Body of pancreas (tissue), 4 donors: ENCODE results near the gene PPP1R9A. TPM values are rescaled to one million over a fixed set of nuclear protein-coding genes. Genes with fewer than 3 reads are reported as not detected.
A peak's percentile ranks its signal among the peaks of the same experiment; 100 is the strongest.

Experiments
- ATAC-seq: fragments of 150-250 bp; one replicate; pipeline ENCODE4 v1.9.1; 2016
- DNase-seq, 4 donors: peaks; one replicate each; pipeline ENCODE4 v3.0.0-alpha.2; 2019
- H3K27ac ChIP-seq, 4 donors: fragments of 200-600 bp; sonication (generic); 1 replicate in 3 of 4; 2 replicates in 1 of 4; pipeline versions ENCODE4 v1.5.1 to v1.6.1; 2016 to 2019; ENCODE audit warnings: mild to moderate bottlenecking in 1 of 4, mixed read lengths in 1 of 4, moderate library complexity in 1 of 4
- H3K27me3 ChIP-seq, 2 donors: fragments of 200-600 bp; sonication (generic); one replicate each; pipeline ENCODE4 v1.6.0; 2016; ENCODE audit warnings: mild to moderate bottlenecking in 1 of 2
- H3K36me3 ChIP-seq, 2 donors: fragments of 200-600 bp; sonication (generic); replicated peaks in 1 of 2; 2 replicates each; pipeline ENCODE4 v1.5.1; 2016; ENCODE audit warnings: low read depth in 2 of 2; ENCODE audit not compliant: insufficient read depth in 1 of 2
- H3K4me1 ChIP-seq: fragments of 200-600 bp; sonication (generic); one replicate; pipeline ENCODE4 v1.6.0; 2016
- H3K4me3 ChIP-seq, 2 donors: fragments of 200-600 bp; sonication (generic); 1 replicate in 1 of 2; 2 replicates in 1 of 2; pipeline ENCODE4 v1.5.1; 2016 to 2019
- H3K9me3 ChIP-seq, 3 donors: fragments of 200-600 bp; sonication (generic); 1 replicate in 2 of 3; 2 replicates in 1 of 3; pipeline ENCODE4 v1.5.1; 2016
- POLR2A ChIP-seq, 3 donors: fragments of 450-650 bp; IDR thresholded peaks; one replicate each; pipeline ENCODE4 v1.6.1; 2016; ENCODE audit warnings: antibody characterized with exemption in 3 of 3, mild to moderate bottlenecking in 2 of 3
- WGBS, 2 donors: methylation state at CpG; one replicate each; pipeline ENCODE4 v1.1.5; 2017; 5-methylcytosine and 5-hydroxymethylcytosine counted together
- intact Hi-C: fragments of 100-400 bp; cut with DNase I; formaldehyde crosslinking; loops from one replicate; pipeline ENCODE4 v1.15.1; 2023
- total RNA-seq, 2 donors: library from RNA; depleted of rRNA; stranded (reverse); fragments of >200 nt; gene quantifications; one replicate each; pipeline ENCODE4 v1.1.0, GENCODE V29; 2016
- TF ChIP-seq, protein P1 (sequence below), 7 experiments: fragments of 450-650 bp in 4 of 7; fragments of 200-600 bp in 3 of 7; sonication (generic) in 3 of 7; IDR thresholded peaks; one replicate each; pipeline ENCODE4 v1.5.1; 2016 to 2019; ENCODE audit warnings: antibody characterized with exemption in 7 of 7

PPP1R9A gene
- total RNA-seq, 2 donors from 2014 or later, result 16.1 to 44.2 TPM

- WGBS, 2 donors, result 68 to 84% methylated on average over 1 of the region's 1 CpG
- no peak for TF ChIP-seq POLR2A (IDR thresholded peaks at IDR 0.05)
- TF ChIP-seq, protein P1, sequence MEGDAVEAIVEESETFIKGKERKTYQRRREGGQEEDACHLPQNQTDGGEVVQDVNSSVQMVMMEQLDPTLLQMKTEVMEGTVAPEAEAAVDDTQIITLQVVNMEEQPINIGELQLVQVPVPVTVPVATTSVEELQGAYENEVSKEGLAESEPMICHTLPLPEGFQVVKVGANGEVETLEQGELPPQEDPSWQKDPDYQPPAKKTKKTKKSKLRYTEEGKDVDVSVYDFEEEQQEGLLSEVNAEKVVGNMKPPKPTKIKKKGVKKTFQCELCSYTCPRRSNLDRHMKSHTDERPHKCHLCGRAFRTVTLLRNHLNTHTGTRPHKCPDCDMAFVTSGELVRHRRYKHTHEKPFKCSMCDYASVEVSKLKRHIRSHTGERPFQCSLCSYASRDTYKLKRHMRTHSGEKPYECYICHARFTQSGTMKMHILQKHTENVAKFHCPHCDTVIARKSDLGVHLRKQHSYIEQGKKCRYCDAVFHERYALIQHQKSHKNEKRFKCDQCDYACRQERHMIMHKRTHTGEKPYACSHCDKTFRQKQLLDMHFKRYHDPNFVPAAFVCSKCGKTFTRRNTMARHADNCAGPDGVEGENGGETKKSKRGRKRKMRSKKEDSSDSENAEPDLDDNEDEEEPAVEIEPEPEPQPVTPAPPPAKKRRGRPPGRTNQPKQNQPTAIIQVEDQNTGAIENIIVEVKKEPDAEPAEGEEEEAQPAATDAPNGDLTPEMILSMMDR (IDR thresholded peaks at IDR 0.05), result no peak
- intact Hi-C loops, result no loop called here
- Histone ChIP-seq H3K4me1 (peaks cover 7% of the 10 kb centered on the region), H3K36me3 (no peaks in the 10 kb centered on the region), H3K4me3 (no peak overlapping the region), H3K27ac (no peak overlapping the region), H3K9me3 (peaks cover 0 to 5% (median 0%) of the 10 kb centered on the region in 3 donors), H3K27me3 (no peaks in the 10 kb centered on the region)
- DNase-seq, result no peak
- no peak for ATAC-seq
Measured at GRCh38 chr7:95028683-95029082, 121.3 kb downstream of the PPP1R9A start.

- Histone ChIP-seq H3K4me1 (peaks cover 7% of the 10 kb centered on the region), H3K36me3 (no peaks in the 10 kb centered on the region), H3K27ac (no peak overlapping the region), H3K4me3 (no peak overlapping the region), H3K27me3 (no peaks in the 10 kb centered on the region), H3K9me3 (no peaks in the 10 kb centered on the region)
- TF ChIP-seq, protein P1 (IDR thresholded peaks at IDR 0.05), result no peak
- no peak for TF ChIP-seq POLR2A (IDR thresholded peaks at IDR 0.05)
- intact Hi-C loops, result no loop called here
- ATAC-seq, result no peak
- DNase-seq, result no peak
Measured at GRCh38 chr7:95035295-95035694, 127.9 kb downstream of the PPP1R9A start.

DNA sequence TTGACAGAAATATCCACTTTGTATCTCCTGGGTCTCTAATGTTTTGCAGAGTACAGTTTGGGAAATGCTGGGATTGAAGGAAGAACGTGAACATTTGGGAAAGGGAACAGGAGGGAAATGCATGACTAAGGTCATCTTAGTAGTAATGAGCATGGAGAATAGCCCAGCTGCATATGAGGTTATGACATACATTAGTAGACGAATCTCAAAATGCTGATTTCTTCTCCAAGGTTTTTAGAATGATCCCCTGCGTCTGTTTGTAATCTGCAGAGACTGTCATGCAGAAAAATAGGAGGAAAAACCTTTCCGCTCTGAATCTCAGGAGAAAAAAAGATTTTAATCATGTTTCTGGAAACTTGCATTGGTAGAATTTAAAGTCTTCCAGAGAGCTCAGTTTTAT, 133.6 kb downstream of the PPP1R9A start:
- 82 to 85% methylated on average over 4 of the region's 4 CpGs for WGBS, 2 donors
- TF ChIP-seq, protein P1 (IDR thresholded peaks at IDR 0.05), result no peak
- no peak for TF ChIP-seq POLR2A (IDR thresholded peaks at IDR 0.05)
- Histone ChIP-seq H3K9me3 (no peaks in the 10 kb centered on the region), H3K27me3 (no peaks in the 10 kb centered on the region), H3K36me3 (no peaks in the 10 kb centered on the region), H3K4me1 (peaks cover 7% of the 10 kb centered on the region), H3K4me3 (no peak overlapping the region), H3K27ac (no peak overlapping the region)
- intact Hi-C loops, result no loop called here
- no peak for DNase-seq
- ATAC-seq, result no peak

DNA sequence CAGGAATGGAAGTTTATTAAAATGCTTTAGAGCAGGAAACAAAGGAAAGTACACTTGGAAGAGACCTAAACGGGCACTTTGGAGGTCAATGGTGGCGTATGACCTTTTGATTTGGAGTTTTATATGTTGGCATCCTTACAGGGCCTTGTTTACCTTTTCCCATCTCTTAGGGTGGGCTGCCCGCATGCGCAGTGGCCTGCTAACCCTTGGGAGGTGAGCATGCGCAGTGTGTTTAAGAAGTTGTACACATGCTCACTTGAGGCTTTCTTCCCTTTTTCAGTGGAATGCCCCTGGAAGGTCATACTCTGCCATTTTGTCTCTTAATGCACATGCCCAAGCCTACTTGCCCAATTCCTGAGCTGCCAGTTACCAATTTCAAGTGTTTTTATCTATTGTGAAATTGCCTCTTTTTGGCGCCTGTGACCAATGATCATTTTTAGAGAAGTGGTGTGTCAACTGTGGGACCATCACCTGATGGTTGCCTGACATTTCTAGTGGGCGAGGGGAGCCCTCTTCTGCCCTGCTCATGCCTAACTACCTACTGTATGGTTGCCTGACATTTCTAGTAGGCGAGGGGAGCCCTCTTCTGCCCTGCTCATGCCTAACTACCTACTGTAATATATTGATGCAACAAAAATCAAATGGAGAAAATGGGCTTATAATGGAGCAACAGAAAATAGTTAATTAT, 138.0 kb downstream of the PPP1R9A start:
- intact Hi-C loops, result no loop called here
- H3K4me3 ChIP-seq, result no peak overlapping the region
- H3K36me3 ChIP-seq, result no peaks in the 10 kb centered on the region
- no peaks in the 10 kb centered on the region for H3K9me3 ChIP-seq
- DNase-seq (peak in 3 of 4 donors; percentile 25 to 50 (median 47)), ATAC-seq (no peak)
- peaks cover 3% of the 10 kb centered on the region for H3K4me1 ChIP-seq
- no peak overlapping the region for H3K27ac ChIP-seq
- H3K27me3 ChIP-seq, result no peaks in the 10 kb centered on the region
- 82 to 88% methylated on average over 8 of the region's 8 CpGs for WGBS, 2 donors
- TF ChIP-seq, protein P1 (IDR thresholded peaks at IDR 0.05), result peak in 4 of 7 experiments; percentile 34 to 56 (median 52)
- TF ChIP-seq POLR2A (IDR thresholded peaks at IDR 0.05), result no peak
